Measurements from ENCODE around the gene ASIC2. TPM values are rescaled to one million over a fixed set of nuclear protein-coding genes. Genes with fewer than 3 reads are reported as not detected.

Gene ASIC2
- total and polyA plus RNA-seq, 2 donors (not counting 1 experiment from before 2014, with no cell fraction given) = not detected

DNA sequence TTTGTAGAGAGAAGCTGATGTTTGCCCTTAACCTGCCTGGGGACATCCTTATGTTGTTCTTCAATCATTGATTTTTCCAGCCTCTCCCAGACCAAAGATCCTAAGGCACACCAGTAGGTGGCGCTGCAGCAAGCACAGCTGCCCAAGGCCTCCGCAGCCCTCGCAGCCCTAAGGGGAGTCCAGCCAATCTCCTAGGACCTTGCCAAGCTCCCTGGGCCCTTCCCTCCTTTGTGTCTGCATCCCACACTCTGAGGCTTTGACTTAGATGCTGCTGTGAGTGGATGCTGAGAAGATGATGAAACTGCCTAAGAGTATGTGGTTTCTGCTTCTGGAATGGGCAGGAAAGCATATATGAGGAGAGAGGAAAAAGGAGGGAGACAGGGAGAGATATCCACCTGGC, 254.4 kb downstream of the ASIC2 start:
- Histone ChIP-seq H3K4me1 (ENCODE audit: control insufficient read depth in 2 of 2, insufficient read depth in 2 of 2, low read length in 2 of 2) (no peaks in the 10 kb centered on the region), H3K79me2 (ENCODE audit: control insufficient read depth, insufficient read depth, low read length) (no peaks in the 10 kb centered on the region), H4K20me1 (ENCODE audit: control insufficient read depth, insufficient read depth, low read length, poor library complexity, severe bottlenecking) (no peaks in the 10 kb centered on the region), H3K27me3 (replicated peaks in 1 of 4; ENCODE audit: control extremely low read depth in 1 of 4, control insufficient read depth in 3 of 4, insufficient read depth in 4 of 4, low read length in 3 of 4) (peaks cover 0 to 10% (median 2%) of the 10 kb centered on the region in 4 experiments), H2AFZ (ENCODE audit: insufficient read depth, low read depth, low read length, poor library complexity, severe bottlenecking) (no peak overlapping the region), H3K9ac (ENCODE audit: low read length) (no peak overlapping the region), H3K4me2 (replicated peaks; ENCODE audit: low read depth, low read length, poor library complexity, severe bottlenecking) (no peak overlapping the region), H3K27ac (ENCODE audit: low read length in 2 of 2) (no peak overlapping the region), H3K9me3 (ENCODE audit: control extremely low read depth in 1 of 3, control insufficient read depth in 2 of 3, insufficient read depth in 1 of 3, low read length in 2 of 3) (peaks cover 0 to 6% (median 2%) of the 10 kb centered on the region in 3 donors), H3K36me3 (replicated peaks in 1 of 2; ENCODE audit: control extremely low read depth in 1 of 2, control insufficient read depth in 1 of 2, extremely low read depth in 1 of 2, insufficient read depth in 2 of 2, low read length in 1 of 2) (no peaks in the 10 kb centered on the region), H3K4me3 (ENCODE audit: control extremely low read depth in 1 of 5, extremely low read depth in 1 of 5, insufficient read depth in 1 of 5, low read depth in 2 of 5, low read length in 4 of 5) (no peak overlapping the region)
- intact Hi-C loops (cut with micrococcal nuclease) = no loop called here
- TF ChIP-seq EZH2 (IDR thresholded peaks at IDR 0.05; ENCODE audit: borderline replicate concordance, insufficient read depth, low read depth, low read length, poor library complexity, severe bottlenecking) (no peak), CTCF (IDR thresholded peaks at IDR 0.05) (no peak)
- no peaks in the 10 kb centered on the region for H3K4me1 Mint-ChIP-seq
- no peak overlapping the region for H3K27ac Mint-ChIP-seq
- H3K4me3 Mint-ChIP-seq = no peak overlapping the region
- ATAC-seq (ENCODE audit: low read depth) (no peak), DNase-seq (no peak)
- H3K27me3 Mint-ChIP-seq = peaks cover 47% of the 10 kb centered on the region
- 0% methylated on average over 1 of the region's 3 CpGs for WGBS (ENCODE audit: insufficient coverage)
- peaks cover 2% of the 10 kb centered on the region for H3K9me3 Mint-ChIP-seq (ENCODE audit: insufficient read depth)
- POLR2A ChIA-PET = no interaction called here
- CTCF ChIA-PET = no interaction called here

- DNase-seq (no peak), ATAC-seq (ENCODE audit: low read depth) (no peak)
- Histone ChIP-seq H3K79me2 (ENCODE audit: control insufficient read depth, insufficient read depth, low read length) (no peaks in the 10 kb centered on the region), H3K9me3 (ENCODE audit: control extremely low read depth in 1 of 3, control insufficient read depth in 2 of 3, insufficient read depth in 1 of 3, low read length in 2 of 3) (peaks cover 0 to 14% (median 2%) of the 10 kb centered on the region in 3 donors), H4K20me1 (ENCODE audit: control insufficient read depth, insufficient read depth, low read length, poor library complexity, severe bottlenecking) (no peaks in the 10 kb centered on the region), H3K27me3 (replicated peaks in 1 of 4; ENCODE audit: control extremely low read depth in 1 of 4, control insufficient read depth in 3 of 4, insufficient read depth in 4 of 4, low read length in 3 of 4) (peaks cover 0 to 5% (median 2%) of the 10 kb centered on the region in 4 experiments), H3K4me3 (ENCODE audit: control extremely low read depth in 1 of 5, extremely low read depth in 1 of 5, insufficient read depth in 1 of 5, low read depth in 2 of 5, low read length in 4 of 5) (no peak overlapping the region), H3K27ac (ENCODE audit: low read length in 2 of 2) (no peak overlapping the region), H2AFZ (ENCODE audit: insufficient read depth, low read depth, low read length, poor library complexity, severe bottlenecking) (no peak overlapping the region), H3K36me3 (replicated peaks in 1 of 2; ENCODE audit: control extremely low read depth in 1 of 2, control insufficient read depth in 1 of 2, extremely low read depth in 1 of 2, insufficient read depth in 2 of 2, low read length in 1 of 2) (no peaks in the 10 kb centered on the region), H3K4me2 (replicated peaks; ENCODE audit: low read depth, low read length, poor library complexity, severe bottlenecking) (no peak overlapping the region), H3K4me1 (ENCODE audit: control insufficient read depth in 2 of 2, insufficient read depth in 2 of 2, low read length in 2 of 2) (no peaks in the 10 kb centered on the region), H3K9ac (ENCODE audit: low read length) (no peak overlapping the region)
- TF ChIP-seq CTCF (IDR thresholded peaks at IDR 0.05) = no peak
- TF ChIP-seq EZH2 (IDR thresholded peaks at IDR 0.05; ENCODE audit: borderline replicate concordance, insufficient read depth, low read depth, low read length, poor library complexity, severe bottlenecking) = no peak
- H3K4me1 Mint-ChIP-seq = no peaks in the 10 kb centered on the region
- ChIA-PET CTCF (no interaction called here), POLR2A (no interaction called here)
- H3K27me3 Mint-ChIP-seq = peaks cover 47% of the 10 kb centered on the region
- H3K27ac Mint-ChIP-seq = no peak overlapping the region
- no peak overlapping the region for H3K4me3 Mint-ChIP-seq
- peaks cover 2% of the 10 kb centered on the region for H3K9me3 Mint-ChIP-seq (ENCODE audit: insufficient read depth)
- intact Hi-C loops (cut with micrococcal nuclease) = no loop called here
- 95% methylated on average over 4 of the region's 4 CpGs for WGBS (ENCODE audit: insufficient coverage)
These were observed 259.9 kb downstream of the ASIC2 start for GRCh38 chr17:33033176-33033575.
